Measurements from ENCODE around the gene CNTN3.

Gene CNTN3

DNA sequence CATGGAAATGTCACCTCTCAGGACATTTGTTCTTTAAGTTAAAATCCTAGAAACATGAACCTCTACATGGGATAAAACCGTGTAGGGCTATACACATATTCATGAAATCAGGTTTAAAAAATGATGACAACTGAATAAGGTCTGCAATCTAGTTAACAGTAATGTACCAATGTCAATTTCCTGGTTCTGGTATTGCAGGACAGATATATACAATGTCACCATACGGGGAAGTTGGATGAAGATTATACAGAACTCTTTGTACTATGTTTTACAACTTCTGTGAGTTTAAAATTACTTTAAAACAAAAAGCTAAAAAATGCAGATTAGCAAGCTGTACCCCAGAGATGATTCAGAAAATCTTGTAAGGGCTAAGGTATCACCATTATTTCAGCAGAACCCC lies 6.7 kb downstream of the CNTN3 start:
- DNase-seq (ENCODE audit: low spot score), result no peak

DNA sequence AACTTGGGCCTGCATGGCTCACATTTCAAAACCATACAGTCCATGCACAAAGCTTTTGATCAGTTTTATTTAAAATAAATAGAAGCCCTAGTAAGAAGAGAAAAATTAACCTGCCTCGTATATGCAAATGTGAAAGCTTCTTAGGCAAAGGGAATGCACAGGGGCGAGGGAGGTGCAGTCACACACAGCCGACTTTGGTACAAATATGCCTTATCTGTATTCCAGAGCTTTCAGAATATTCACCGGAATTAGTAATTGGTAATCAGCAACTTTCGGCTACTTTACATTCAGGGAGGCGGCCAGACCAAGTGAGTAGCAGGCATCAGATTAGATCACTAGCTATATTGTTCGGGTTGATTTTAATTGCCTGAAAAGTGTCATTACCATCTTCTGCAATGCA lies 7.5 kb downstream of the CNTN3 start:
- no peak for DNase-seq (ENCODE audit: low spot score)

DNA sequence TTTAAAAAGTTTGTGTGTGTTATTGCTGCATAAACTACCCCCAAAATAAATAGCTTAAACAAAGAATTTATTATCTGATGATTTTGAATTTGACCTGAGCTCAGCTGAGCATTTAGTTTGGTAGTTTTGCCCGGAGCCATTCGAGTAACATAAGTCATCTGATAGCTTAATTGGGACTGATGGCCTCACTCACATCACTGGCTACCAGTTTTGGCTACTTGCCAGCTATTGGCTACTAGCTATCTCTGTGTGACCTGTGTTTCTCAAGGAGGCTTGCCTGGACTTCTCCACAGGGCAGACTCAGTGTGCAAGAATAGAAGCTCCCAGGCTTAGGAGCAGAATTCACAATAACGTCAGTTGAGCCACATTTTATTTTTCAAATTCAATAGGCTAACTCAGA lies 9.0 kb downstream of the CNTN3 start:
- no peak for DNase-seq (ENCODE audit: low spot score)

DNA sequence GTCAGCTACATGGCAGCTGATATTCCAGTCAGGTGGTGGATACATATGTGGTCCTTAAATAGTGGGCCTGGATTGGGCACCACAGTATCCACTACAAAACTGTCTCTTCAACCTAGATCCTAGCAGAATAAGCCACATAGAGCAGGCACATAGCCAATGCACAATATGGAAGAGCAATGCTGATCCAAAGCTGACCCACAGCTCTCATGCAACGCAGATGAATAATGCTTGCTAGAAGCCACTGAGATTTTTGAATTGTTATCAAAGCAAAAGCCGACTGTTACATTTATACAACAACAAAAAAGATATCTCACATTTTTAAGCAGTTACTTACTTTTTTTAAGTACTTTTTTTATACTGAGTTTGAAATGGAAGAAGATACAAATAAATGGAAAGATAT lies 11.2 kb downstream of the CNTN3 start:
- DNase-seq (ENCODE audit: low spot score), result no peak

DNA sequence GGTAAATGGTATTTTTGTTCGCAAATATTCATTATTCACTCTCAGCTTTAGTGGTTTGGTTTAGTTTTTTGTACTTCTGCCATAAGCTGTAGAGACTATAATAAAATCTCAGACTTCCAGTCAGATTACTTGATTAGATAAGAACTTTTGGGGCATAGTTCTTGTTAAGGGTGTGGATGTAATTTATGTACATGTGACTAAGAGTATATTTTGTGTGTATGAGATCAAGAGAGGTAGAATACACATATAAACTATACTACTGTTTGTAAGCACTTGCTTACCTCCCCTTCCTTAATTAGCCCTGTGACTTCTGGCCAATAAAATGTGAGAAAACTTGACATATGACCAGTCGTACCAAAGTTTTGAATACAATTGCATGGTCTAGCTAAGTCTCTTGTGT lies 12.0 kb downstream of the CNTN3 start:
- no peak for DNase-seq (ENCODE audit: low spot score)

DNA sequence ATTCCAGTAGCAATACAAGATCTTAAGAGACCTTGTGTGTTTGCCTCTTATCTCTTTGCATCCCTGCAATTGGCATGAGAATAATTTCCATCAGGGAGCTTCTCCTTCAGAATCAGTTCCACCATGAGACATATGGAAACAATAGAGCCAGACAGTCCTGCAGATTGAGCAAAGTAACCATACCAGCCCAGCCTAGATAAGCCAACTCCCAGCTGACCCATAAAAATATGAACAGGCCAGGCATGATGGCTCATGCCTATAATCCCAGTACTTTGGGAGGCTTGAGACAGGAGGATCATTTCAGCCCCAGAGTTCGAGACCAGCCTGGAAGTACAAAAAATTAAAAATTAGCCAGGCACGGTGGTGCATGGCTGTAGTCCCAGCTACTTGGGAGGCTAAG lies 12.7 kb downstream of the CNTN3 start:
- DNase-seq (ENCODE audit: low spot score), result no peak

DNA sequence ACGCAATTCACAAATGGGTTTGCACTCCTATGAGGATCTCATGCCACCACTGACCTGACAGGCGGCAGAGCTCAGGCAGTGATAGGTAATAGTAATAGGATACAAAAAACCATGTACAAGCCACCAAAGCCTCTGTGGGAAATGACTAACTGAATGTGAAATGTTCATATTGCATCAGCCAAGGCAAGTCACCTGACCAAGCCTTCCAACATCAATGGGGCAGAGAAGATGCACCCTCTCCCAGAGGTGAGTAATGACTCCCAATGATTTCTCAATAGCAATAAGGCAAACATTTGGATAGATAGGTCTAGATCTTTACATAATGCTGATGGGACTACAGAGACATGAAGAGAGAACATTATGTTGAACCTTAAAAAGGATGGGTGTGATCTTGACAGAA lies 14.9 kb downstream of the CNTN3 start:
- DNase-seq (ENCODE audit: low spot score), result no peak

DNA sequence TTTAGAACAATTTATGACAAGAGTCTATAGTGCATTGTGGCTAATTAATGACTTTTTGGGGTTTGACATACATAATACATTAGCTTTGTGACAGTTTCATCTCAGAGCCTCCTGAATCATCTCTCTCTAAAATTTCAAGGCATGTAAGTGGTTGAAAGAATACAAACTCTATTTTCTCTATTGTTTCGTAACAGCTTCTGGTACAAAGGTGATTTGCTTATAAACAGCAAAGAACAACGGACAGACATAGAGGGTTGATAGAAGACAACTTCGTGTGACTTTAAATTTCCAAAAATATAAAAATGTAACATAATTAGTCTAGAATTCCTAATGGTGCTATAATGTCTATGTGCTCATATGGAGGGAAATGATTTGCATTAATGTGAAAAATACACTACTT lies 21.3 kb downstream of the CNTN3 start:
- DNase-seq (ENCODE audit: low spot score), result no peak

DNA sequence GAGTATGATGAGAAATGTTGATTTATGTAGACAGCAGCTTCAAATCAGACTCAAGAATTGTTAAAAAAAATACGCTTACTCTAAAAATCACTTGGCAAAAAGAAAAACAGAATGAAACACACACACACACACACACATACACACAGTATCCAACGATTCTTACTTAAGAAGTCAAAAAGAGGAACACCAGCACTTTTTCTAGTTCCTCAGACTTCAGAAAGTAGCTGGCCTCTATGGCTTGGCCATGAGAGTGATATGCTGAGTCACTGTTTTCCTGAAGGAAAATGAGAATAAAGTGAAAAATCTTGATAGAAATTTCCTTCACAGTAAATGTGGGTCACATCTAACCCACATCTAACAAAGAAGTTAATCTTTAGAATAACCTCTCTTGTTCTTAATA lies 22.1 kb downstream of the CNTN3 start:
- no peak for DNase-seq (ENCODE audit: low spot score)

DNA sequence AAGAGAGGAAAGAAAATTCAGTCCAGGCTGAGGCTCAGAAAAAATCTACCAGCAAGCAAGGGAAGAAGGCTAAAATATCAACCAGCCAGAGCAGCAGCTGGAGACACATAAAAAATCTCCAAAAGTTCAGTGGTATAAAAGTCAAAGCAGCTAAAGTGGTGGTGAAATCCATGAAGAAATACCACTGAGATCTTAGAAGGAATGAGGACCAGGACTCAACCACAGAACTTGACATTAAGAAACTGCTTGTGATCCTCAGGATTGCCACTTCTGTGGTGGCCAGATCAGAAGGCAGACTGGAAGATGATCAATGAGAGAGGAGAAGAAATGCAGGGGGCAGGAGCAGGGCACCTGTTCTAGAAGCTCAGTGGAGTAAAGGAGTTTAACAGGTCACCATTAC lies 22.5 kb downstream of the CNTN3 start:
- DNase-seq (ENCODE audit: low spot score), result no peak

DNA sequence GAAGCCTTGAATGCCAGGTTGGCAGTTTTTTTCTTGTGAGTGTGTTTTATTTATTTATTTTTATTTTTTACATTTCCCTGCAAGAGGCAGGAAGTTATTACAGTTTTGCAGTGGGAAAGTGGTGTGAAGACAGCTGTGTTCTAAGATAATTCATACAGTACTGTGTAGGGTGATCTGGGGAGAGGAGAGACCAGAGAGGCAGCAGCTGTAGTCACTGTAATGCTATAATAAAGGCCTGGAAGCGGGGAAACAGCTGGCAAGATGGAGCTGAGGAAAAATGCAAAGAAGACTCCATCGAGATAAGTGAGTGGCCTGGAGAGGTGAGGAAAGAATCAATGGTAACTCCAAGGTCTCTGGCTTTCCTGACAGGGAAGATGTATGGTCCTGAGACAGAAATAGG lies 23.1 kb downstream of the CNTN3 start:
- DNase-seq (ENCODE audit: low spot score), result no peak

DNA sequence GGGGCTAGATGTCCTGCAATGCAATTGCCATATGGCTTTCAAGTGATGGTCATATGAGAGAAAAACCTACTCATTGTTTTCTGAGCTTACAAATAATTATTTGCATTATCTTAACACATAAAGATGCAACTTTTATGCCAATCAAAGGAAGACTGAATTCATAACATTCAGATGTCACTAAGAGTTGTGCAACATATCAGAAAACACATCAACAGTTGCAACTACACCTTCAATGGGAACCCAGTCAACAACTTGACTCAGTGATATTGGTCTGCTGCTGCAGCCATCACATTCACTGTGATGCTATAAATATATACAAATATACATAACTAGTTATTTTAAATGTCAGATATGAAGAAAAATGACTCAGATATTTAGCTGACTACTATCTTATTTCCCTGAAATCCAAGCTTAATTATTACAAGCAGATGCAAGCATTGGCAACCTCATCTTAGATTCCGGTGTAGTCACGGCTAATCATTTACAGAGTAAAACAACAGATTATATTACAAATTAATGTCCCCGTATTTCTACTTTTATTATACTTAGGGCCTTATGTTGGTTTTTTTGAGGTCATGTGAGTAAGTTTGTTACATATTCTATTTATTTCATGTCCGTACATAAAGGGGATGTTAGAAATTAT lies 23.7 kb downstream of the CNTN3 start:
- DNase-seq (ENCODE audit: low spot score), result no peak

DNA sequence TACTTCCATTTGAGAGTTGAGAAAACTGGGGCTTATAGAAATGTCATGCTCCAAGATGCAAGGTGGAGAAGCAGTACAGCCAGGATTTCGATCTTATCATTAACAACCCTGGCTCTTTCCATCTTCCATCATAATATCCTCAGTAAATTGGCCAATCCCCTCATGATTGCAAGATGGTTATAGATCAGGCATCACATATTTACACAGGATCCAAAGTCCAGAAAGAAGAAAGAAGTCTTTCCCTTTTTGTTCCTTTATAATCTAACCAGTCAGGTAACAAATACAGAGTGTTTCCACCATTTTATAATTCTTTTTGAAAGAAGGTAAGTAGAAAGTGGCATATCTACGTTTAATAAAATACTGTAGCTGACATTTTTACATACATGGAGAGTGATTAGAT lies 29.7 kb downstream of the CNTN3 start:
- DNase-seq (ENCODE audit: low spot score), result no peak

DNA sequence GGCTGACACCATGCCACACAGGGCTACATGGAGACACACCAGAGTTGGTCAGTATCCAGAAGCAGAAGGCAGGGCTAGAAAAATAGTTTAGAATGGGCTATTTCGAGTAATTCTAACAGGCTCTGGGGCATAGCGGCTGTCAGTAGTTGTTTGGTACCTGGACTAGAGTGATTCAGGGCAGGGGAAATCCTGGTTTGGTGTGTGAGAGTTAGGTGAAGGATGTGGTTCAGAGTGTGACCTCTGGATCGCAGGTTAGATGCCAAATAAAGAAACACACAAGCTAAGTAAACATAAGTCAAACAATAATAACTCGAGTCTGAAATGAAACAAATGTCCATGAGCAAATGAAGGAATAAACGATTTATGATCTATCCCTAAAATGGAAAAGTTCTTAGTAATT lies 31.5 kb downstream of the CNTN3 start:
- no peak for DNase-seq (ENCODE audit: low spot score)

DNA sequence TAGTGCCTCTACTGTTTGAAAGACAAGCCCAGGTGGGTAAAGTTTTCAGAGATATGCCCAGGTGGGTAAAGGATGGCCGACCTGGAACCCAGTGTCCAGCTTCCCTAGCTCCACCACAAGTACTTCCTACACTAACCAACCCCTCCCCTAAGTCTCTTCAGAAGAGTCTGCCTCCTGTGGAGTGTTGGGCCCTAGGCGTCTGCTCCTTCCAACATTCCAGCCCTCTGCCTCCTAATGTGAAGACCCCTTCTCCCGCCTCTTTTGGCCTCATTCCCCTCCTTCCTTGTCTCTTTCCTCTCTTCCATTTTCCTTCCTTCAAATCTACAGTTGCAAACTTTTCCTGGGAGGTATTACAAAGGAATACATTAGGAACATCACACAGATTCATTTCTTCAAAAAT lies 38.6 kb downstream of the CNTN3 start:
- no peak for DNase-seq (ENCODE audit: low spot score)

DNA sequence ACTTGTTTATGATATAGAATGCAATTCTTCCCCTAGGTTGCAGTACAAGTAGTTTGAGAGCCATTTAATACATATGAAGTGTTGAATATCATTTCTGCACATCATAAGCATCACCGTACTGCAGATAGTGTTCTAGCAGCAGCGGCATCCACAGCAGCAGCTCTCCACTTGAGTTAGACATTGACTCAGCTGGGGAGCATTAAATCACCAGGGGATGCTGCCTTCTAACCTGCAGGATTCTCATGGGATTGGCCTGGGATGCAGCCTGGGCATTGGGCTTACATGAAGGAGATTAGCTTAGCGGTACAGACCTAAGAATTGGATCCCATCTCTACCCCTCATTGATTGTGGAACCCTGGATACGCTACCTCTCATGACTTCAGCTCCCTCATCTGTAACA lies 43.3 kb downstream of the CNTN3 start:
- DNase-seq (ENCODE audit: low spot score), result no peak
